ENCODE data around the gene CPNE1.

GRCh38 chr20:35699127-35699956, 34.6 kb upstream of the CPNE1 start, which contains the start of the genes NFS1 and ROMO1:
- TF ChIP-seq EZH2 (IDR thresholded peaks at IDR 0.05; ENCODE audit: insufficient read depth, poor library complexity, severe bottlenecking) (no peak), EZH2phosphoT487 (IDR thresholded peaks at IDR 0.05; ENCODE audit: insufficient read depth, low read depth) (no peak)
